Posterior vena cava (tissue), 2 donors: ENCODE measurements around the gene PLCG2. TPM values are rescaled to one million over a fixed set of nuclear protein-coding genes. Genes with fewer than 3 reads are reported as not detected.
A peak's percentile ranks its signal among the peaks of the same experiment; 100 is the strongest.

Source experiments
- DNase-seq: peaks from one replicate; pipeline ENCODE4 v3.0.0-alpha.2; 2020; ENCODE audit warnings: low spot score
- intact Hi-C, 2 donors: fragments of 100-400 bp; cut with DNase I; formaldehyde crosslinking; loops; one replicate each; pipeline versions ENCODE4 v1.14.1 to v1.14.2; 2022 to 2023
- total RNA-seq, 2 donors: library from RNA; stranded (reverse); fragmentation: NEBNext Ultra II Directional; extraction: Animal tissue kit (Norgen Biotek cat#: 25700); gene quantifications; one replicate each; pipeline ENCODE4 v1.2.1, GENCODE V29; 2021
- donor health status: DM: yes; HTN: yes; CAD: no.
- donor health status: DM: yes; HTN: yes; CAD: no.

PLCG2 gene
- total RNA-seq, 2 donors from 2014 or later: 15.9 to 24.5 TPM

DNA sequence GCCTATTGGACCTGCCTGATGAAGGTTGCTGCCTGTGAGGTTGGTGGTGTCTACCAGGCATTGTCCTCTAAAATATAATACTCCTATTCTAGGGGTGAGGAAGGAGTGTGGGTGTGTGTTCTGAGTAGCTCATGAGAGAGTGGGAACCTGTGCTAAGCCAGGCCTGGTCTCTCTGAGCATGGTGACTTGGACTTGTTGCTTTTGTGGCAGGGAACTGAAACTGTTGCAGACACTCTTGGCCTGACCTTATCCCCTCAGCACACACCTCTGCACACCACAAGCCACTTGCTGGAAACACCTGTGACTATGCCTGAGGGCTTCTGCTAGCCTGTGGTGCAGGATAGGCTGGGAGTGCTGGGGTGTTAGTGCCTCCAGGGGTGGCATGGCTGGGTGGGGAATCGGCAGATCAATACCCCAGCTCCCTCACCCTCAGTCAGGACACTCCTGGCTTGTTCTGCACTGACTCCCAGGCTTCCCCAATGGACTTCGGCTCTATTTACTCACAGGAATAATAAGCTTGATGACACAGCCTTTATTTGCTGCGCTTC lies 29.9 kb downstream of the PLCG2 start:
- intact Hi-C loops: no loop called here
- DNase-seq: no peak

DNA sequence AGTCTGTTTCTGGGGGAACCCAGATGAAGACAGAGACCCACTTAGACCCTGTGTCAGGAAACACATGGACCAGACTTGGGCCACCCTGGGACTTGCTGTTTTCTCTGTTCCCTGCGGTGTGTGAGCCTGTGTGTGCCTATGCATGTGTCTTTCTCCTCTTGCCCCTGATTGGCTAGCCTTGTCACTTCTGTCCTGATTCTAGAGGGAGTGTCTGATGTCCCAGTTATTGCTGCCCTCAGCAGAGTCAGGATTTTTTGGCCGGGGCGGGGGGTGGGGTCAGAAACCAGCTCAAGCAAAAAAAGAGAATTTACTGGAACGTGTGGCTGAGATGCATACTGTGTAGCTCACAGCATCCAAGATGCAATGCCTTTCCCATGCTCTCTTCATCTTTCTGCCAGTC lies 30.5 kb downstream of the PLCG2 start:
- no peak for DNase-seq
- intact Hi-C loops: no loop called here

DNA sequence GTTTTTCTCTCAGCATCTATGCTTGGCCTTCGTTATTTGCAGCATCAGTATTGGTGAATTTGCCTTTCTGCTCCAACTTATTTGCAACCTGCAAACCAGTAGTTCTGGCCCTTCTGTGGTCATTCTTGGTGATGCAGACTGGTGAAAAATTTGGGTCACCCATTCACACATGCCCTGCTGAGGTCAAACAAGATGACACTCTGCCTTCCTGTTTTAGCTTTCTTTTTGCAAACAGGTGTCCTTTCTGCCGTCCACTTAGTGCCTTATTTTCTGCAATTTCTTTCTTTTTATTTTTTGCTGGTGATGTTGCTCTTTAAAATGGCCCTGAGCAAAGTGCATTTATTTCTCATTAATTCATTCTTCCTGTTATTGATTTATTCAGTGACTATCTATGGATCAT lies 31.3 kb downstream of the PLCG2 start:
- intact Hi-C loops: no loop called here
- DNase-seq: no peak

DNA sequence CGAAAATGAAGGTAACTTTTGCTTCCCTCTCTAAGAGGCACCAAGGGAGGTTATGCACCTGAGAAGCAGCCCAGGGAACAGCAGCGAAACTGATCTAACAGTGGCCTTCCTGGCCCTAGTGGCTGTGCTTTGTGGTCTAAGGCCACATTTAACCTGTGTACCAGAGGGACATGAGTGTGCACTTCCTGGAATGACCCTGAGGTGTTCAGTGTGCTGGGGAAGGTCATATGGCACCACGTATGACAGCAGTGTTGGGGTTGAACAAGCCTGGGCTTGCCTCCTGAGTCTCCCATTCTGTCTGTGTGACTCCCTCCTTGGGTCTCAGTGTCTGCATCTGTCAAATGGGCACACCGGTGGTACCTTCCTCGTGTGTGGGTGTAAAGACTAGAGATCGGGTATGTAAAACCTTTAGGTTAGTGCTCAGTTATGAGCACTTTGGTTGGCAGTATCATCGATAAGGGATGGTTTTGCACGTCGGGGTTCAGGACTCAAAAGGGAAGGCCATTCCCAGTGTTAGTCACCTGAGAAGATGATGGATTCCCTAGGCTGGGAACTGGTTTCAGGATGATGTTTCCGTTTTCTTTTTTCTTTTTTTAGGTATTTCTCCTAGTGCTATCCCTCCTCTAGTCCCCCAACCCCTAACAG lies 31.9 kb downstream of the PLCG2 start:
- intact Hi-C loops: no loop called here
- DNase-seq: no peak

DNA sequence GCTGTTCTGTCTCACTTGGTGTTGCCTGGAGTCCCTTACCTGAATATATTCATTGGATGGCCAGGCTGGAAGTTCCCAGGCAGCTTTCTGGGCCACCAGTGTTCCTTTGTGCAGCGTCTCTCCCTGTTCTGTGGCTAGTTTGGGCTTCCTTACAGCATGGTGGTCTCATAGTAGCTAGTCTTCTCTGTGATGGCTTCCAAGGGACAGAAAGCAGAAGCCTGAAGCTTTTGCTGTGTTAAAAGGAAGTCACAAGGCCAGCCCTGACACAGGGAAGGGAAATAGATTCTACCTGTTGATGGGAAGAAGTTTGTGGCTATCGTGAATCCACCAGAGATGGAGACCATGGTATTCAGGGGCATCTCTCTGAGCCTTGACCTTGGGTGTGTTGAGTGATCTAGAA lies 34.6 kb downstream of the PLCG2 start:
- no peak for DNase-seq
- intact Hi-C loops: no loop called here

DNA sequence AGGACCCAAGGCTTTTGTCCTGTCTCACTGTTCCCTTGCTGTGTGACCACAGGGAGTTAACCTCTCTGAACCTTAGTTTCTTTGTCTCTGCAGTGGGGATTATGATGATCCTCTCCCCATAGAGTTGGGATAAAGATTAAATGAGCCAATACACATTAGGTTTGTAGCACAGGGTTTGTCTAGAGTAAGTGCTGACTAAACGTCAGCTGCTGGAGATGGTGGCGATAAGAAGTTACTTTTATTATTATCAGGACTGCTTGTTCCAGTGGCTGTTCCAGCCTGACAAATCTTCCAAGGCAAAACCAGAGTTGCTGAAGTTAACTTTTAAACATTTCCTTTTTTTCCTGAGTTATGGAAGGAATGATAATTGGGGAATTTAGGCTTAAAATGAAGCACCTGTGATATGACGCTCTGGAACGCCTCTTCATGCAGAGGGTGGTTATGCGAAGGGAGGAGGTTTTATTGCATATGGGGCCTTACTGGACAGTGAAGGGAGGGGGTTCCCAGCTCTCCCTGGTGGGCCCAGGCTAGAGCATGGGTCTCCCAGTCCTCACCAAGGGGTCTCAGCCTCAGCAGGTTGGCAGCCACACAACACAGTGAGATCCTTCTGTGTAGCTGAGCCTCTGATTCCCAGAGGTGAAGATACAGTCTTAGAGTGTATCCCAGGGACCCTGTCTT lies 35.8 kb downstream of the PLCG2 start:
- DNase-seq: no peak
- intact Hi-C loops: no loop called here

DNA sequence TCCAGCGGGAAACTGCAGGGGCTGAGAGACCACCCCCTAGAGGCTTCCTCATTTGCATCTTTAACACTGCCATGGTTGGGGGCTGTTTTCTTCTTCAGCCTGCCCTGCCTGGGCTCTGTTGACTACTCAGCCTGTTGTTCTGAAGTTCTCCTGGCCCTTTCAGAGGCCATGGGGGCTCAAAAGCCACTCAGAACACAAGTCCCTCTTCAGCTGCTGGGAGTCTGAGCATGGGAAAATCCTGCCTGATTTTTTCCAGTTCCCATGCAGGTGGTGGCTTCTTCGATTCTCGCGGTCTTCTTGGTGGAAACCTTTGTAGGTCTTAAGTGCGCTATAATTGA lies 36.3 kb downstream of the PLCG2 start:
- DNase-seq: no peak
- intact Hi-C loops: no loop called here

DNA sequence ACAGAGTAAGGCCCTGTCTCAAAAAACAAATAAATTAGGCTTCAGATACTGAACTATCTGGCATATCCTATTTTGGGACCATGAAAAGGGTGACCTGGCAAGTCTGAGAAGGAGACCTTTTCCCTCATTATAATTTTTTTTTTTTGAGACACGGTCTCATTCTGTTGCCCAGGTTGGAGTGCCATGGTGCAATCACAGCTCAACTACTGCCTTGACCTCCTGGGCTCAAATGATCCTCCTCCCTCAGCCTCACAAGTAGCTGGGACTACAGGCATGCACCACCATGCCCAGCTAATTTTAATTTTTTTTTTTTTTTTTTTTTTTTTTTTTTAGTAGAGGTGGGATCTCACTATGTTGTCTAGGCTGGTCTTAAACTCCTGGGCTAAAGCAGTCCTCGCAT lies 37.3 kb downstream of the PLCG2 start:
- no peak for DNase-seq
- intact Hi-C loops: no loop called here

DNA sequence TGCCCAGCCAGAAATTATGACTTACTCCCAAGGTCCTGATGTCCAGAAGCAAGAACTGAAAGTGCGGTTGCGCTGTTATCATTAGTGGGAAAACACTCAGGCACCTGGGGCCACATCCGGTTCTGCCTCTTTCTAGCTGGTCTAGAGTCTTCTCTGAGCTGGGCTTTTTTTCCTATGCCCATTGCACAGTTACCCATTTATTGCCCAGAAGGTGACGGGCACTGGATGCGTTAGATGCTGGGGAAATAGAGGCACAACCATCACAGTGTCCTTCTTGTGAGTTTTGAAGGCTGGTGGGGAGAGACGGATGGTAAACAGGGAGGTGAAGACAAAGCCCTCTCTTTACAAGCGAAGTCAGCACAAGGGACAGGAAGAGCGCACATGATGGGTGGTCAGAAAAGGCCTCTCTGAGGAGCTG lies 37.7 kb downstream of the PLCG2 start:
- DNase-seq: no peak
- intact Hi-C loops: no loop called here

DNA sequence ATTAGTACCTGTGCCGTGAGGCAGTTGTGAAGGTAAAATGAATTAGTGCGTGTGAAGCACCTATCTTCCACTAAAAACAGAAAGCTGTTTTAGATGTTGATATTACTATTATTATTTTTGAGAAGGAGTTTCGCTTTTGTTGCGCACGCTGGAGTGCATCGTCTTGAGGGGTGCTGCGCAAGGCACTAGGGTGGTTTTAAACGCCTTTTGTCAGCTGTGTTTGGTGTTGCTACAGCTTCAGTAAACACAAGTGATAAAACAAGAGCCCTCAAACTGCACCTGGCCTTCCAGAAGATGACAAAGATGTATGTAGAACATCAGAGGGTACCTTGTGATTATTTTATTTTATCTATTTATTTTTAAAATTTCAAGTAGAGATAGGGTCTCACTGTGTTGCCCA lies 38.2 kb downstream of the PLCG2 start:
- DNase-seq: no peak
- intact Hi-C loops: no loop called here

DNA sequence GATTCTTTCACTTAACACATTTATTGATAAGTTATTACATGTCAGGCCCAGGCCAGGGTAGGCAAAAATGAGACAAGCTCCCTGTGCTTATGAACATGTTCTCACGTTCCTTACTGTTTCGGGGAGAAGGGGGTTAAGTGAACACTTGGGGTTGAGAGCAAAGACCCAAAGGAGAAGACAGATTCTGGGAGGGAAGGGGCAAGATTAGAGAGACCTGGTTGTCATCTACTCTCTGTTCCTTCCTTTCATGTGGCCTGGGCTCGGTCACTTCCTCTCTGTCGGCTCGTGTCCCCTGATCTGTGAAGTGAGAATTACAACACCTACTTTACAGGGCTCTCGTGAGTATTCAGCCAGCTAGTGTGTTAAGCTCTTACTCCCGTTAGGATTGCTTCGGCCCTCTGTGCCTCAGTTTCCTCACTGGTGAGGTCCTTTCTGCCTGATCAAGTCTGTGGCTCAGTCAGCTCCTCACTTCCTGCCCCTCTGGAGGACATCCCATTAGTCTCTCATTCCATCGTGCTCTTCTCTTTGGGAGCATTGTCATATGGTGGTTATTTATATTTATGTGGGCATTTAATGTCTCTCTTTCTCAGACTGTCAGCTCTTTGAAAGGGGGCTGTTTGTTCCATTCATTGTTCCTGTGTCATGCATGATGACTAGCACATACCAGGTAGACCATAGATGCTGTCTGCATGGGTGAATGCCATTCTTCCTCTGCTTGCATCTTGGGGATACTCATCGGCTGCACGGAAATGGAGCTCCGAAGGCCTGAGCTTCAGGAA lies 38.9 kb downstream of the PLCG2 start:
- no peak for DNase-seq
- intact Hi-C loops: no loop called here

DNA sequence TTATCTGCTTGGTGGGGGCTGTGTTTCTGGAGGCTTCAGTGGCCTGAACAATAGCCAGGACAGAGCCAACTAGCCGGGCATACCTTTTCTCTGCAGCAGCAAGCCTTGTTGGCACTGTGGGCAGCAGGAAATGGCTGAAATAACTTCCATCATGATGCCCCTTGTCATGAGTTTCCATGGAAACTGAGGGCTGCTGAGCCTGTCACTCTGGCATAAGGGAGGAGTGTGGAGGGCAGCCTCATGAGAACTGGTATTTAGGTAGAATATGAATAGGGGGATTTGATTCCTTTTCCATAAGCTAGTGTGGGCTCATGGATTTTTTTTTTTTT lies 39.4 kb downstream of the PLCG2 start:
- intact Hi-C loops: no loop called here
- no peak for DNase-seq

DNA sequence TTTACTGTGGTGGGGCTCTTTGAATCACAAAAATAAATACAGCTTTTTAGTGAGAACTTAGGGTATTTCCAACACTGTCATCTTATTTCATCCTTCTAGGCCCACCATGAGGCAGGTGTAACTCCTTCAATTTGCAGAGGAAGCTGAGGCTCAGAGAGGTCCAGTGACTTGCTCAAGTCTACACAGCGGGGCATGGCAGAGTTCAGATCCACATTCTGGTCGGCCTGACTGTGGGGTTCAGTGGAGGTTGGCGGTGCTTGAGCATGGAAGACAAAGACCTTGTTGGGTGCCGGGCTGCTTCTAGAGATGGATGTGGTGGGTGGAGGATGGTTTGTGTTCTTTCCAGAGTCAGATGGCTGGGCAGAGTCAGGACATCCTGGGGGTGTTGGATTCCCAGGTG lies 39.8 kb downstream of the PLCG2 start:
- no peak for DNase-seq
- intact Hi-C loops: no loop called here

DNA sequence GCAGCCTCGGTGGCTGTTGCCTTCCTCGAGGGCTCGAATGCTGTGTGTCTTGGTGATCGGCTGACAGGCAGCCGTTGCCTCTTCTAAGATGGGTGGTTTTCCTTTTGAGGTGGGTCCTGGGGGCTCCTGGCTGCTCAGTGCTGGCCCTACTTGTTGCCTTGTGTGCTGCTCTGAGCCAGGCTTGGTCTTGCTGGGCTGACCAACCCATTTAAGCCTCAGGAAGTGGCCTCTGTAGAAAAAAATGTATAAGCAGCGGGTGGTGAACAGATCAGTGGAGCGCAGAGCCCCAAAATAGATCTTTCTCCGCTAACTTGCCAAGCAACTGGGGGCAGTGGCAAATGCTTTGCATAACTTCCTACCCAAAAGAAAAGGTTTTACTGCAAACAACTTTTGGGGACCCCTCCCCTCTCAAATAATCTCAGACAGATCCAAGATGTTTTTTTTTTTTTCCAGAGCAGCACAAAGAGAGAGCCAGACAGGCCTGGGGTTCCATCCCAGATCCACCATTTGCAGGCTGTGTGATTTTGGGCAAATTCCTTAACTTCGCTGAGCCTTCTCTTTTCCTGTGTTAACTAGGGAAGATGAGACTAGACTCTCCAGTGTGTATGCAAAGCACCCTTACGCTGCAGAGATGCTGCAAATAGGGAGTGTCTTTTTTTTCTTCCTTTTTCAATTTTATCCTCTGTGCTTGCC lies 42.5 kb downstream of the PLCG2 start:
- intact Hi-C loops: no loop called here

DNA sequence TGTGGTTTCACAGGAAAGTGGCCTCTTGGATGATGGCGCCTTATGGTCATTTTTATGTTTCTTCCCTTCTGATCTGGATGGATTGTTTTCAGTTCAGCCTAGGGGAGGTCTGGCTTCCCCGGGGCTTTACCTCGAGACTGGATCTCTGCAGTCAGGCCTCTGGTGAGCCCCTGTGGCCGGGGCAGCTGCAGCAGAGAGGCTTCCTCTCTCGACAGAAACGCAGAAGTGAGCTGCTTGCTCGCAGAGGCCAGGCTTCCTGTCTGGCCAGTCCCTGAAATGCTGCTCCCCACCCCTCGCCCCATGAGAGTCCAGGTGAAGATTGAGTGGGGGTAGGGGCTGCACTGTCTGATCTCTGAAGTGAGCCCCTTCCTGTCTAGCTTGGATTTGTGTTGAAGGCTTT lies 44.0 kb downstream of the PLCG2 start:
- intact Hi-C loops: no loop called here
- DNase-seq: peak; percentile 84

More for the DNA sequence above, 42.5 kb downstream of the PLCG2 start:
- no peak for DNase-seq

DNA sequence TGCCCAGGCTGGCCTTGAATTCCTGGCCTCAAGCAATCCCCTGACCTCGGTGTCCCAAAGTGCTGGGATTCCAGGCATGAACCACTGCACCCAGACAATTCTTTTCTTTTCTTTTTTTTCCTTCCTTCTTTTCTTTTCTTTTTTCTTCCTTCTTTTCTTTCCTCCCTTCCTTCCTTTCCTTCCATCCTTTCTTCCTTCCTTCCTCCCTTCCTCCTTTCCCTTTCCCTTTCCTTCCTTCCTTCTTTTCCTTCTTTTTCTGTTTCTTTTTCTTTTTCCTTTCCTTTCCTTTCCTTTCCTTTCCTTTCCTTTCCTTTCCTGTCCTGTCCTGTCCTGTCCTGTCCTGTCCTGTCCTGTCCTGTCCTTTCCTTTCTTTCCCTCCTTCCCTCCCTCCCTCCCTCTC lies 44.6 kb downstream of the PLCG2 start:
- intact Hi-C loops: no loop called here
- DNase-seq: no peak

DNA sequence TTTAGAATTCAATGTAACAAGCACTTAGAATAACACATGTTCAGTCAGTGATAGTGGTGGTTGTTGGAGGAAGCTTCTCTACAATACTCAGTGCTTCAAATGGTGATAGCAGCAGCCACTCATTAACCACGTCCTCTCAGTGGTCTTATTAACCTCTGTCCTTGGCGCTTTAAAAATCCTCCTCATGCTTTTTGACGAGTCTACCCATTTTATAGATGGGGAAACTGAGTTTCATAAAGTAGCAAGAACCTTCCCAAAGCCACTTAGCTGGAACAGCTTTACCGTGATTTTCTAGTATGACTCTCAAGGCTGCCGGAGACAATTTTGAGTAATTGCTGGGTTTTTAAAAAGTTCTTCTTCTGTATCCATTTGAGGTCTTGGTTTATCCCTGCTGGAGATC lies 47.4 kb downstream of the PLCG2 start:
- DNase-seq: no peak
- intact Hi-C loops: no loop called here

DNA sequence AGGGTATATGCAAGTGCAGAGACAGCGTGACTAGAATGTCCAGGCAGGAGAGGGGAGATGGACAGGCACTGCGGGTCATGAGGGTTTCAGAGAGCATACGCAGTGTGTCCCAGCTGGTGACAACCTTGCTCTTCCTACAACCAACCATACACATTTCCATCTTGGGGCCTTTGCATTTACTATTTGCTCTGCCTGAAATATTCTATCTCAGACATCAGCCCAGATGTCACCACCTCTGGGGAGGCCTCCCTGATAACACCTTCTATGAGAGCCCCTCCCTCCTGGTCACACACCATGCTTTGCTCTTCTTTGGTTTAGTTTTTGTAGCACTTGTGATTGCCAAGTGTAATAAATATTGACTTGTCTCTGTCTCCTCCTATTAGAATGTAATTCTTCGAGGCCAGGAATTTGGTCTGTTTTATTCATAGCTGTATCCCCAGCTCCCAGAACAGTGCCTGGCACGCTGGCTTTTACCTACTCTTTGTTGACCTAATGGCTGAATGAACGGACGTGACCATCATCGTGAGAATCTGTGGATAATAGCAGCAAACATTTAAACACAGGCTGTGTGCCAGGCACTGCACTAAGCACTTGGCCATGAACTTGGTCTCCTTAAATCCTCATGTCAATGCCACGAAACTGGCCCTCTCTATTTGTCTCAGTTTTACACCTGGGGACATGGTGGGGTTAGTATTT lies 51.9 kb downstream of the PLCG2 start:
- intact Hi-C loops: no loop called here

DNA sequence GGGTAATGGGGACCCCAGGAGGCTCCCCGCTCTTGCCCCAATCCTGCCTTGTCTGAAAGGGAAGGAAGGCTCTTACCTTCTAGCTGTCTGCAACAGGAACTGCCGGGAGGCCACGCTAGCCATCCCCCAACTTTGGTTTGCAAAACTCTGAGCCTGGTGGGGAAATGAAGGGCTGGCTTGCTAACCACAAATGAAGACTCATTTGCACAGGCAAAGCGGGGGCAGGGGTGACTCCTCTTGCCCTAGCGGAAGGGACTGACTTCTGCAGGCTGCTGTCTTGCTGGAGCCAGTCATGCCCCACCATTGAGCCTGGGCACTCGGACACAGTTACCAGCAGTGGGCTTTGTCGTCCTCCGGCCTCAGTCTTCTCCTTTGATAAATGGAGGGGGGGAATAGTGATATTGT lies 52.6 kb downstream of the PLCG2 start:
- intact Hi-C loops: no loop called here
- peak; percentile 92 for DNase-seq

More for the DNA sequence above, 51.9 kb downstream of the PLCG2 start:
- no peak for DNase-seq
